Measurements from ENCODE around the gene TRIP4. TPM values are rescaled to one million over a fixed set of nuclear protein-coding genes. Genes with fewer than 3 reads are reported as not detected.

The TRIP4 gene
- total RNA-seq, 2 experiments from 2014 or later: 15.9 to 17.3 TPM

GRCh38 chr15:64396789-64397188 lies 9.2 kb downstream of the TRIP4 start:
- intact Hi-C loops (cut with micrococcal nuclease): no loop called here
- Mint-ChIP-seq H3K36me3 (ENCODE audit: low read depth) (peaks cover 30% of the 10 kb centered on the region), H3K27me3 (no peaks in the 10 kb centered on the region), H3K27ac (no peak overlapping the region), H3K9me3 (no peaks in the 10 kb centered on the region), H3K4me1 (ENCODE audit: low read depth) (peaks cover 4% of the 10 kb centered on the region), H3K4me3 (no peak overlapping the region)
- no peak for ATAC-seq
- ChIA-PET POLR2A (no interaction called here), CTCF (interaction anchor here (1.0 to 1.3 kb wide), 2 partner anchors 16 to 256 kb away, joined by 3 read pairs; no protein-coding TSS in a partner anchor)
- no peak for DNase-seq
- TF ChIP-seq CTCF (IDR thresholded peaks at IDR 0.05): no peak

- Mint-ChIP-seq H3K4me1 (ENCODE audit: low read depth) (peaks cover 2% of the 10 kb centered on the region), H3K4me3 (no peak overlapping the region), H3K27ac (no peak overlapping the region), H3K27me3 (no peaks in the 10 kb centered on the region), H3K36me3 (ENCODE audit: low read depth) (peaks cover 30% of the 10 kb centered on the region), H3K9me3 (no peaks in the 10 kb centered on the region)
- TF ChIP-seq CTCF (IDR thresholded peaks at IDR 0.05): no peak
- ATAC-seq (no peak), DNase-seq (no peak)
- CTCF ChIA-PET: interaction anchor here (0.8 to 1.1 kb wide), 2 partner anchors 14 to 255 kb away, joined by 3 read pairs; no protein-coding TSS in a partner anchor
- POLR2A ChIA-PET: interaction anchor here (1.8 kb wide), 1 partner anchor 11 kb away, joined by 5 read pairs; the partner anchor contains the start of gene TRIP4
- intact Hi-C loops (cut with micrococcal nuclease): no loop called here
These were observed 10.9 kb downstream of the TRIP4 start for GRCh38 chr15:64398575-64398974.

- Mint-ChIP-seq H3K27me3 (no peaks in the 10 kb centered on the region), H3K4me1 (ENCODE audit: low read depth) (no peaks in the 10 kb centered on the region), H3K36me3 (ENCODE audit: low read depth) (peaks cover 29% of the 10 kb centered on the region), H3K4me3 (no peak overlapping the region), H3K27ac (no peak overlapping the region), H3K9me3 (no peaks in the 10 kb centered on the region)
- intact Hi-C loops (cut with micrococcal nuclease): no loop called here
- ChIA-PET POLR2A (no interaction called here), CTCF (no interaction called here)
- ATAC-seq (no peak), DNase-seq (no peak)
- TF ChIP-seq CTCF (IDR thresholded peaks at IDR 0.05): no peak
These were observed 12.9 kb downstream of the TRIP4 start for GRCh38 chr15:64400583-64400982.

- peaks cover 2% of the 10 kb centered on the region for H3K4me1 Mint-ChIP-seq (ENCODE audit: low read depth)
- H3K36me3 Mint-ChIP-seq (ENCODE audit: low read depth): peaks cover 27% of the 10 kb centered on the region
- POLR2A ChIA-PET: no interaction called here
- CTCF ChIA-PET: interaction anchor here (0.6 to 1.3 kb wide), 2 partner anchors 9 to 15 kb away, joined by 3 read pairs; no protein-coding TSS in a partner anchor
- intact Hi-C loops (cut with micrococcal nuclease): no loop called here
- TF ChIP-seq CTCF (IDR thresholded peaks at IDR 0.05): no peak
- no peaks in the 10 kb centered on the region for H3K27me3 Mint-ChIP-seq
- ATAC-seq: no peak
- H3K27ac Mint-ChIP-seq: no peak overlapping the region
- no peak overlapping the region for H3K4me3 Mint-ChIP-seq
- no peak for DNase-seq
- no peaks in the 10 kb centered on the region for H3K9me3 Mint-ChIP-seq
These were observed 24.6 kb downstream of the TRIP4 start for GRCh38 chr15:64412216-64412615.

GRCh38 chr15:64422697-64423096 lies 35.1 kb downstream of the TRIP4 start:
- DNase-seq: no peak
- Mint-ChIP-seq H3K27me3 (no peaks in the 10 kb centered on the region), H3K4me3 (no peak overlapping the region), H3K27ac (no peak overlapping the region), H3K9me3 (no peaks in the 10 kb centered on the region), H3K36me3 (ENCODE audit: low read depth) (peaks cover 16% of the 10 kb centered on the region), H3K4me1 (ENCODE audit: low read depth) (peaks cover 14% of the 10 kb centered on the region)
- ChIA-PET CTCF (no interaction called here), POLR2A (no interaction called here)
- ATAC-seq: no peak
- intact Hi-C loops (cut with micrococcal nuclease): no loop called here
- no peak for TF ChIP-seq CTCF (IDR thresholded peaks at IDR 0.05)

Measured in activated CD8-positive, alpha-beta T cell treated with anti-CD3 and anti-CD28 coated beads for 36 hours (primary cell).